CD4-positive, alpha-beta T cell treated with Interleukin-10 for 1 hour (primary cell): Measurements from ENCODE around the gene THOC2.
A peak's percentile ranks its signal among the peaks of the same experiment; 100 is the strongest.
"Not testable (repeated sequence)": the region's sequence is repeated elsewhere in the genome, so short reads cannot be mapped to it uniquely, and the experiment has no call there.

Experiments
- DNase-seq: peaks from one replicate; pipeline ENCODE4 v3.0.0-alpha.2; 2020

THOC2 gene

DNA sequence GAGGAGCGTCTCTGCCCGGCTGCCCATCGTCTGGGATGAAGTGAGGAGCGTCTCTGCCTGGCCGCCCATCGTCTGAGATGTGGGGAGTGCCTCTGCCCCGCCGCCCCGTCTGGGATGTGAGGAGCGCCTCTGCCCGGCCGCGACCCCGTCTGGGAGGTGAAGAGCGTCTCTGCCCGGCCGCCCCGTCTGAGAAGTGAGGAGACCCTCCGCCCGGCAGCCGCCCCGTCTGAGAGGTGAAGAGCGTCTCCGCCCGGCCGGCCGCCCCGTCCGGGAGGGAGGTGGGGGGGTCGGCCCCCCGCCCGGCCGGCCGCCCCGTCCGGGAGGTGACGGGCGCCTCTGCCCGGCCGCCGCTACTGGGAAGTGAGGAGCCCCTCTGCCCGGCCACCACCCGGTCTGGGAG, 1.2 kb upstream of the THOC2 start:
- DNase-seq = not testable (repeated sequence)

DNA sequence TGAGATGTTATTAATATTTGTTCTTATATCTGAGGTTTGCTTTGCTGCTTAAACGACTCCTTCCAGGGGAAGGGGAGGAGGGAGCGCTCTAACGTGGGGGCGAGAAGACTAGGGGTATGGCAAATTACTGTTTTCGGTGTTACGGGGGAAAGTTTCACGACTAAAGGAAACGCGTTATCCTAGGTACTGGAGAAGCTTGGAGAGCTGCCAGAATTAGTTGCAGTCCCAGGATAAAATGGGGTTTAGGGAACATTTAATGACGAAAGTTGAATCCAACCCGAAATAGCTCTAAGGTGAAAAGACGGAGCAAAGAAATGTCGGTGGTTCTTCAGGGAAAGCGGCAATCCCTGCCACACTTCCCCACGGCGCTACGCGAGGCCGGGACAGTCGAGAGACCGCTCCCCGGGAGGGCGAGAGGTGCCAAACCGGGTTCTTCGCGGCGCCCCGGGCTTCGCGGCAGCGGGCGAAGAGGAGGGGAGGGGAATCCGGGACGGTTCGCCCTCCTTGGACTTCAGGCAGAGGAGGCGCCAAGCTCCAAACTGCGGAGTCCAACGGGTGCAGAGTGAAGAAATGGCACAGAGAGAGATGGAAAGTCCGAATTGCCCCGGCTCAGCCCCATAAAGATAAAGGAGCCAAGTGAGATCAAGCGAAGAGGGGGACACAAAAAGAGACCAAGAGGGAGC, 724 bp downstream of the THOC2 start:
- DNase-seq = no peak

DNA sequence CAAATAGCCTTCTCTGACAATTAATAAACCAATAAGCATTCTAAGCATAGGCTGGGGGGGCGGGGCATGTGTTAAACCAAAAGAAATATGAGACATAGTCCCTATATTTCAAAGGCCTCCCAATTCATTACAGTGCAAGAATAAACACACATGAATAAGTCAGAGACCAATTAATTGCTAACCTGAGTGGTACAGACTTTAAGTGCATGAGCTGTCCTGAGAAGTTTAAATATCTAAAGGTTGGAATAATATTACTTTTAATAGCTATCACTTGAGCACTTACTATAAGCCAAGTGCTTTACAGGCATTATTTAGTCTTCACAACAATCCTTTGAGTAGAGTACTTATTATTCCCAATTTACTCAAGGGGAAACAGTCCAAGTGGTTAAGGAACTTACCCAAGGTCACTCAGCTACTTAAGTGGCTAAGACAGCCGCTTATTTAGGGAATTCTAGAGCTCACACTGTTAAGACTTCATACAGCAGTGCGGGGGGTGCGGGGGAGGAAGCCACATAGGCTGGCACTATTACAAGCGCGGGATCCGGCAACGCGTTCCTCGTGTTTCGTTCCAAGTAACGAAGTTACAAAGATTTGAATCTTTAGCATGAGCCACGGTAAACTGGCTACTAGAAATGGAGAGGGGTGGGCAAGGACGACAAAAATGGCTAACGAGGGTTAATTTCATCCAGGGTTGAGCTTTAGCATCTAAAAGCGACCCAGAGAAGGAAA, 1.4 kb downstream of the THOC2 start:
- peak; percentile 2 for DNase-seq

DNA sequence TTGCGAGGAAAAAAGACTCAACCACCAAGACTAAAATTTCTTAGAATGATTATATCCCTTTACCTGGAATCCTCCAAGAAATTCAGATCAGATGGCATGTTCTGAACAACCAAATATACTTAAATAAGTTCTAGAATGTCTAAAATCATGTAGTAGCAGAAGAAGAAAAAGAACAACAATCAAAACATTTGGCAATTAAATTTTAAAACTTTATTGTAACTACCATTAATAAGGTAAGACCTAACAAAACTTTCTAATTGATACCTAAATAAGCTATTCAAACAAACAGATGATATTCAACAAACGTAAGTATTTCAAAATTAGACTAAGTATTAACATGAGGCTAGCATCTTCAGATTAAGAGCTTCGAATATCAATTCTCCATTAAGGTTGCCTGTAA, 4.3 kb downstream of the THOC2 start:
- no peak for DNase-seq

DNA sequence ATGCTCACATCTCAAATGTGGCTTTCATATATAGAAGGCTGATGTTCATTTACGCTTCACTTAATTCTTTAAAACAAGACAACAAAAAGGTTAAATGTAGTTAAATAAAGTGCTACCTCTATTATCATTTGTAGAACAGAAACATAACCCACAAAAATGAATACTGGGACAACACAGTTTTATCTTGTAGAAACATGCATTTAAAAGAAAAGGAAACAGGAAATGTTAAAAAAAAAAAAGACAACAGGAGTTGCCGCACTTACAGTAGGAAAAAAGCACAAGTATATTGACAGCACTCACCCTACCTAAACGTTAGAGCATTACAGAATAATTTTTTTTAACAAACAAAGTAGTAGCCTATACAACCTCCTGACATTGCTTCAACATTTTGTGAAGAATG, 4.8 kb downstream of the THOC2 start:
- DNase-seq = no peak

DNA sequence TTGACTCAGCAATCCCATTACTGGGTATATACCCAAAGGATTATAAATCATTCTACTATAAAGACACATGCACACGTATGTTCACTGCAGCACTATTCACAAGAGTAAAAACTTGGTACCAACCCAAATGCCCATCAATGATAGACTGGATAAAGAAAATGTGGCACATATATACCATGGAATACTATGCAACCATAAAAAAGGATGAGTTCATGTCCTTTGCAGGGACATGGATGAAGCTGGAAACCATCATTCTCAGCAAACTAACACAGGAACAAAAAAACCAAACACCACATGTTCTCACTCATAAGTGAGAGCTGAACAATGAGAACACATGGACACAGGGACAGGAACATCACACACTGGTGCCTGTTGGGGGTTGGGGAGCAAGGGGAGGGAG, 10.7 kb downstream of the THOC2 start:
- DNase-seq = not testable (repeated sequence)

DNA sequence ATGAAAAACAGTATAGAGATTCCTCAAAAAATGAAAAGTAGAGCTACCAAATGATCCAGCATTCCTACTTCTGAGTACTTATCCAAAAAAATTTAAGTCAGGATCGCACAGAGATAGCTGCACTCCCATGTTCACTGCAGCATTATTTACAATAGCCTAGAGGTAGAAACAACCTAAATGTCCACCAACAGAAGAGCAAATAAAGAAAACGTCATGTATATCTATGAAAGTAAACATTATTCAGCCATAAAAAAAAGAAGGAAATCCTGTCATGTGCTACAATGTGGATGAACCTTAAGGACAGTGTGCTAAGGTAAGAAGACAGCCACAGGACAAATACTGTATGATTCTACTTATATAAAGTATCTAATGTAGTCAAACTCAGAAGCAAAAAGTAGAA, 12.4 kb downstream of the THOC2 start:
- DNase-seq = no peak

DNA sequence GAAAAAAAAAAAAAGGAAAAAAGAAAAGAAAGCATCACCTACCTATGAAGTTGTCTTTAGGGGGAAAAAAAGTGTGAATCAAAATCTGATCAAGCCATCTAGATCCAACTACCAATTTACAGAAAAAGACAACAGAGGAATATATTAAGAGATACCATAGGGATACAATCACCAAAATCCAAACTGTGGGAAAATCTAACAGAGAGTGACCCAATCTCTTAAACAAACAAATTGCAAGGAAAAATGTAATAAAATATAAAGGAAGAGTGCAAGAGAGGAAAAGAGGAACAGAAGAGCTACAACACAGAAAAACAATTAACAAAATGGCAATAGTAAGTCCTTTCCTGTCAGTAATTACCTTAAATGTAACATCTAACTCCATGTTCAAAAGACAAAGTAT, 19.0 kb downstream of the THOC2 start:
- DNase-seq = no peak

DNA sequence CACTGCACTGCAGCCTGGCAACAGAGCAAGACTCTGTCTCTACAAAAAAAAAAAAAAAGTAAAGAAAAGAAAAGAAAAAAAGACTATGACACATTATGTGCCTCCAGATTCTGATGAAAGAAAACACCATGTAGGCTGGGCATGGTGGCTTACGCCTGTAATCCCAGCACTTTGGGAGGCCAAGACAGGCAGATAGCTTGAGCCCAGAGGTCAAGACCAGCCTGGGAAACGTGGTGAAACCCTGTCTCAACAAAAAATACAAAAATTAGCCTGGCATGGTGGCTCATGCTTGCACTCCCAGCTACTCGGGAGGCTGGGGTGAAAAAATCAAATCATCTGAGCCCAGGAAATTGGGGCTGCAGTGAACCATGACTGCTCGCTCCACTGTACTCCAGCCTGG, 19.4 kb downstream of the THOC2 start:
- no peak for DNase-seq

DNA sequence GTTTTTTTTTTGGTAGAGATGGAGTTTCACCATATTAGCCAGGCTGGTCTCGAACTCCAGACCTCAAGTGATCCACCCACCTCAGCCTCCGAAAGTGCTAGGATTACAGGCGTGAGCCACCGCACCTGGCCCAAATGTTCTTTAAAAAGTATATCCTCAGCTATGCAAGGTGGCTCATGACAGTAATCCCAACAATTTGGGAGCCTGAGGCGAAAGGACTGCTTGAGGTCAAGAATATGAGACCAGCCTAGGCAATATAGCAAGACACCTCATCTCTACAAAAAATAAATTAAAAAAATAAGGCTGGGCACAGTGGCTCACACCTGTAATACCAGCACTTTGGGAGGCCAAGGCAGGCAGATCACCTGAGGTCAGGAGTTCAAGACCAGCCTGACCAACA, 21.7 kb downstream of the THOC2 start:
- not testable (repeated sequence) for DNase-seq

DNA sequence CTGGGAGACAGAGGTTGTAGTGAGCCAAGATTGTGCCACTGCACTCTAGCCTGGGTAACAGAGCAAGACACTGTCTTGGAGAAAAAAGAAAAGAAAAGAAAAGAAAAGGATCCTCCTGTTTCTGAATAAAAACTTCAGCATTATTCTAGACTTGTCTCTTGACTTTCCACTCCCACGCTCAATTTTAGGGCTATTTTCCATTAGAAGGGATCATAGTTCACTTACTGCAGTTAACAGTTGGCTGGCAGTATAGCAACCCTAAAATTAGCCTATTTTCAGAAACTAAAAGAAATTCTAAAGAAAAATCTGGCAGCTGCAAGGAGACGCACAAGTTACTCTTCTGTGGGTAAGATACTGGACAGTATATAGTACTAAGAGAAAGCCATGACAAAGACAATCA, 28.1 kb downstream of the THOC2 start:
- DNase-seq = no peak

DNA sequence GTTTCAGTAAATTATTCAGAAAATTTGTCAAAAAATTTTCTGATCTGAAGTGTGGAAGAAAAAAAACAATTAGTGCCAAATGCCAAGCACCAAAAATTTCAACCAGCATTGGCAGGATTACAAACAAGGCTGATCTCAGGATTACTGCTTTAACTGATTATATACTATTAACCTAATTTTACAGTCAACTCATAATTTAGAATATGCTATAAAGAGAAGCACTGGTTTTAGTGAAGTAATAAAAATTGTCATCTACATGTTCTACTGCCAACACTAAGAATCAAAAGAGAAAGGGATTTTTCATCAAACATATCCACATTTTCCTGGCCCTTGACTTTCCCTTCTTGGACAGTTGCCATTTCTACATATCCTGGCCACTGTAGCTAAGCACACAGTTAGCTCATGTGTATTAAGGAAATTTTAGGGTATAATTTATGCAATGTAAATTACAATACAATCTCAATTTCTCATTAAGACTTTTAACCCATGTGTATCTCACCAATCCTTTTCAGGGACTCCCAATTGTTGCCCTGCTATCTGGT, 33.8 kb downstream of the THOC2 start:
- DNase-seq = no peak

DNA sequence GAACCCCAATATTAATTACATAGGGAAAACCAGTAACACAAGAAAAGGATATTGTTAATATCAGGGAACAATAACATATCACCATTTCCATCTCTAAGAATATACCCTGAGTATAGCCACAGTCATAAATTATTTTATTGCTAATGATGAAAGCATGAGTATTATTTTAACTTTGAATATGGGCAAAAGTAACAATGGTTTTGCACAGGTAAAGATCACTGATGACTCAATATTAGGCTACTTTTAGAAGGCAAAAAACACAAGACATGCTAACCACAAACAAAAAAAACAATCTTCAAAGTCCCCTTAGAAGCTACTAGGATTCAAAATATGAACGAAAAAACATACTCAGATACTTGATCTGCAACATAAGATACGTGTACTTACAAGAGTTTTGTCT, 36.5 kb downstream of the THOC2 start:
- no peak for DNase-seq

DNA sequence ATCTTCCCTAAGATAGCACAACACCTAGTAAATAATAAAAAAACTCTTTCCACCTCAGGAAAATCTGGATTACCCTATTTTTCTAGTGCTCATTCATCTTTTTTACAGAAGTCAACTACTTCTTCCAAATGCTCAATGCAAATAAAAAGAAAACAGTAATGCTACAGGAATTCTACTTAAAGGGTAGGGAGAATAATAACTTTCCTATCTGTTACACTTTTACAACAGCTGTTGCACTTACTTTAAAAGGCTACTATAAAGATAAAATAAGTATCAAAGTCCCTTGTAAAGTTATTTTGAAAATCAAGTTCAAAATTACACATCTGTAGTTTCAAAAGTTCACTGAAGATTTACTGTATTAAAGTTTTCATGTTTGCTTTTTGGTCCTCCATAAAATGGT, 37.6 kb downstream of the THOC2 start:
- DNase-seq = no peak

DNA sequence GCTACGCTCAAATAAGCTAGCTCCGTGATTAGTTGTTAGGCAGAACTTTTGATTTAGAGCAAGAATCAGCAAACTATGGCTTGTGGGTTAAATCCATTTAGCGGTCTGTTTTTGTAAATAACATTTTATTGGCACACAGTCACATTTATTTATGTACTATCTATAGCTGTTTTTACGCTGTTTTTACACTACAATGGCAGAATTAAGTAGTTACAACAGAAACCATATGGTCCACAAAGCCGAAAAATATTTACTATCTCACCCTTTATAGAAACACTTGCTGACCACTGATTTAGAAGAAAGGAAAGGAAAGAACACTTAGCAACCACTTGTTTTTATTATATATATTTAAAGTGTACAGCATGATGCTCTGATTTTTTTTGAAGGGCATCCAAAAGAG, 41.1 kb downstream of the THOC2 start:
- no peak for DNase-seq

DNA sequence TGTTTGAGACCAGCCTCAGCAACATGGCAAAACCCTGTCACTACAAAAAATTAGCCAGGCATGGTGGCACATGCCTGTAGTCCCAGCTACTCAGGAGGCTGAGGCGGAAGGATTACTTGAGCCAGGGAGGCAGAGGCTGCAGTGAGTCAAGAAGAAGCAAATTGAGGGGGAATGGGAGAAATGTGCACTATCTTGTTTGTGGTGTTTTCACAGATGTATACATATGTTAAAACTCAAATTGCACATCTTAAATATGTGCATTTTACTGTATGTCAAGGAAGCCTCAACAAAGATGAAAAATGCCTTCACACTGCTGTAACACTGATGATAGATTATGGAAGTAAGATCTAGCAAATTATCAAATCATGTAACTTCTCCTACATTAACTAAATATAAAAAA, 44.3 kb downstream of the THOC2 start:
- no peak for DNase-seq

DNA sequence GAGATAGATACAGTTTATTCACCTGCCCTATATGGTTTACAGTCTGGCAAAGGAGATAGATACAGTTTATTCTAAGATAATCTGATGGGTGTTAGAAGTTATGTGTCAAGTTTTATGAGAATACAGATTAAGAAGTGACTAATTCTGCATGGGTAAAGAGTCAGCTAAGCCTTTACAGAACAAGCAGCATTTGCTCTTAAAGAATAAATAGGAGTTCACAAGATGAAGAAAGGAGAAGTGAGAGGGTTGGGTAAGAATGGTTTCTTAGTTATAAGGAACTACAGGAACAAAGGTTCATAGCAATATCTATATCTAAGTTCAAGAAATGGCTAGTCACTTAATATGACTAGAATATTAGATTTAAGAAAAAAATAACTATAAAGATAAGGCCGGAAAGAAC, 47.6 kb downstream of the THOC2 start:
- DNase-seq = no peak

DNA sequence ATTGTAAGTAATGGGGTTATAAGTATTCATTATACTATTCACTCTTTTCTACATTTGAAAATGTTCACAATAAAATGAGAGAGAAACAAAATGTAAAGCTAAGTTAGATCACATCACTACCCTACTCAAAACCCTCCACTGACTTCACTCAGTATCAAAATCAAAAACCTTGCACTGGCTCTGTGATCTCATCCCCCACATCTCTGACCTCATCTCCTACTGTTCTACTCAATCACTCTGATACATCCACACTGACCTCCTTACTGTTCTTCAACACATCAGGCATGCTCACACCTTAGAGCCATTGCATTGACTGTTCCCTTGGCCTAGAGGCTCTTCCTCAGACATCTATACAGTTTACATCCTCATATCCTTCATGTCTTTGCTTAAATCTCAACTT, 50.7 kb downstream of the THOC2 start:
- DNase-seq = no peak

DNA sequence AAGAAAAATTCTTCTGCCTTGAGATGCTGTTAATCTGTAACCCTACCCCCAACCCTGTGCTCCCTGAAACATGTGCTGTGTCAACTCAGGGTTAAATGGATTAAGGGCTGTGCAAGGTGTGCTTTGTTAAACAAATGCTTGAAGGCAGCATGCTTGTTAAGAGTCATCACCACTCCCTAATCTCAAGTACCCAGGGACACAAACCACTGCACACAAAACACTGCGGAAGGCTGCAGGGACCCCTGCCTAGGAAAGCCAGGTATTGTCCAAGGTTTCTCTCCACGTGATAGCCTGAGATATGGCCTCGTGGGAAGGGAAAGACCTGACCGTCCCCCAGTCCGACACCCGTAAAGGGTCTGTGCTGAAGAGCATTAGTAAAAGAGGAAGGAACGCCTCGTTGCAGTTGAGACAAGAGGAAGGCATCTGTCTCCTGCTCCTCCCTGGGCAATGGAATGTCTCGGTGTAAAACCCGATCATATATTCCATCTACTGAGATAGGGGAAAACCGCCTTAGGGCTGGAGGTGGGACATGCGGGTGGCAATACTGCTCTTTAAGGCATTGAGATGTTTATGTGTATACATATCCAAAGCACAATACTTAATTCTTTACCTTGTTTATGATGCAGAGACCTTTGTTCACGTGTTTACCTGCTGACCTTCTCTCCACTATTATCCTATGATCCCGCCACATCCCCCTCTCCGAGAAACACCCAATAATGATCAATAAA, 53.0 kb downstream of the THOC2 start:
- DNase-seq = not testable (repeated sequence)

DNA sequence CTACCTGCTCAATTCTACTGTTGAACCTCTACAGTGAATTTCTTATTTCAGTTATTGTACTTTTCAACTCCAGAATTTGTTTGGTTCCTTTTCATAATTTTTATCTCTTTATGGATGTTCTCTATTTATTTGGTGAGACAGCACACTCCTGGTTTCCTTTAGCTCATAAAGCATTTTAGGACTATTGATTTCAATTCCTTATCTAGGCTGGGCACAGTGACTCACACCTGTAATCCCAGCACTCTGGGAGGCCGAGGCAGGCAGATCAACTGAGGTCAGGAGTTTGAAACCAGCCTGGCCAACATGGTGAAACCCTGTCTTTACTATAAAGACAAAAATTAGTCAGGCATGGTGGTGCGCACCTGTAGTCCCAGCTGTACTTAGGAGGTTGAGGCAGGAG, 57.7 kb downstream of the THOC2 start:
- DNase-seq = no peak

DNA sequence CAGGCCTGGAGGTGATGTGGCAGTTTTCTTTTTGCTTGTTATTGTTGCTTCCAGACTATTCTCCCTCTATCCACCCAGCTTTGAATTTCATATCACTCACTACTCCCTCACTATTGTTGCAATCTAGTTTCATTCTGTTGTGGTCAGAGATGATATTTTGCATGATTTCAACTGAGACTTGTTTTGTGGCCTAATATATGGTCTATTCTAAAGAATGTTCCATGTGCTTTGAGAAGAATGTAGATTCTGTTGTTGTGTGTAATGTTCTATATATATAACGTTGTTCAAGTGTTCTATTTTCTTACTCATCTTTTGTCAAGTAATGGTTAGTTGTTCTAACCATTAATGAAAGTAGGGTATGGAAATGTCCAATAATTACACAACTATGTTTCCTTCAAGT, 59.0 kb downstream of the THOC2 start:
- DNase-seq = no peak

DNA sequence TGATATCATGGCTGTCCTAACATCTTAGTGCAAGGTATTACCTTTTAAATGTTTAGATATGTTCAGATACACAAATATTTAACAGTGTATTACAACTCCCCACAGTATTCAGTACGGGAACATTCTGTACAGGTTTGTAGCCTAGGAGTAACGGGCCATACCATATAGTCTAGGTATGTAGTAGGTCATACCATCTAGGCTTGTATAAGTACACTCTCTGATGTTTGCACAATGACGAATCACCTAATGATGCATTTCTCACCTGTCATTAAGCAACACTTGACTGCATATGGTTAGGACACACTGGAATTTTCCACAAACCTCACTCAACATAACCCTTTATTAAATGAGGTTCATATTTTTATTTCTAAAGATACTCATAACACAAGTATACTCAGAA, 67.7 kb downstream of the THOC2 start:
- DNase-seq = no peak

DNA sequence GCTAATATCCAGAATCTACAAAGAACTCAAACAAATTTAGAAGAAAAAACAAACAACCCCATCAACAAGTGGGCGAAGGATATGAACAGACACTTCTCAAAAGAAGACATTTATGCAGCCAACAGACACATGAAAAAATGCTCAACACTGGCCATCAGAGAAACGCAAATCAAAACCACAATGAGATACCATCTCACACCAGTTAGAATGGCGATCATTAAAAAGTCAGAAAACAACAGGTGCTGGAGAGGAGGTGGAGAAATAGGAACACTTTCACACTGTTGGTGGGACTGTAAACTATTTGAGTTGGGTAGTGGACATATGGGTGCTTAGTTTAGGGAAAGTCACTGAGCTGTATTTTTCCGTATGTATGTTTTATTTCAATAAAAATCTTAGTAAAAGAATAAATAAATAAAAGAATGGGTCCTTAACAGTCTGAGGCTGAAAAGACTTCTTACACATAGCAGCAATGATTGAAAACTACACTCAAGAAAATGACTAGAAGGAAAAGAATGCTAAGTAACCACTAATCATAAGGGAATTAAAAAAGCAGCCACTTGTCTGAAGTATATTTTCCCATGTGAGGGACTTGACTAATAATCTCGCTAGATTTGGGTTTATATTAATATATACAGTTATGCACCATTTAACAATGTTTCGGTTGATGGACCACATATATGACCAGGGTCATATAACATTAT, 68.2 kb downstream of the THOC2 start:
- not testable (repeated sequence) for DNase-seq
